D341Med (cell line): Measurements from ENCODE around the gene PCNX1.

Experiments
- DNase-seq: peaks from one replicate; pipeline ENCODE4 v3.0.0; 2012; ENCODE audit warnings: low spot score

The PCNX1 gene

DNA sequence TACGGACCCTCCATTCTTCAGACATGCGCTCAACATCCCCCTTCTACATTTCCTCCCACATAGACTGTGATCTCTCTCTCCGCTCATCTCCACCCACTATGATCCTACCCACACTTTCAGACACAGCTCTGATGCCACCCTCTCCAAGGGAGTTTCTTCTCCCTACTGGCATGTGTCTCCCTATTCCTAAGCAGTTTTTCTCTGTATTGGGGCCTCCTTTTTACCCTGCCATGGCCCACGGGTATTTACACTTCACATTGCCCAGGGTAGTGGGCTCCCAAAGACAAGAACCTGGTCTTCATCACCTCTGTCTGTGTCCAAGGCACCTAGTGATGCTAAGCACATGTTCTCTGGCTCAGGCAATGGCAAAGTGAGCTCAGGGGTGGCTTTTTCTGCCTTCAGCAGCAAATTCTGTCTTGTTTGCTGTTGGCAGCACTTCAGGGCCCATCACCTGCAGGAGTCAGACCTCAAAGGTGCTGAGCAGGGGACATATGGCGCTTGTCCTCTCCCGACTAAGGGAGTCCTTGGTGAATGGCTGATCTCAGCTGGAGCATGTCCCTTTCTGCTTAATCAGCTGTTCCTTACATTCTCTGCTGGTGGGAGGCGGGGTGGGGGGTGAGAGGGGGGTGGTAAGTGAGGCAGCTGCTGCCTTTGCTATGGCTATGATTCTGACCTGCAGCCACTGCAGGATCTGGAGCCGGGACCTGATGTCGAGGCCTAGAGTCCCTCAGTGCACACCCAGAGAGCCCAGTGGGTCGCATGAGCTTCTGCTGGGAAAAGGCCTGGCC, 256.8 kb downstream of the PCNX1 start:
- no peak for DNase-seq
